H1 (cell line): ENCODE data around the gene CRCP. TPM values are rescaled to one million over a fixed set of nuclear protein-coding genes. Genes with fewer than 3 reads are reported as not detected.

Experiments
- CTCF ChIA-PET: fragments of 300-600 bp; sonication (Branson Sonifier 250); formaldehyde crosslinking; loops from one replicate; lab custom pipeline; 2021; ENCODE audit not compliant: partially characterized antibody; lab: Charles Lee
- POLR2A ChIA-PET: fragments of 300-600 bp; sonication (Branson Sonifier 250); formaldehyde crosslinking; loops from one replicate; lab custom pipeline; 2021; ENCODE audit warnings: inconsistent platforms; ENCODE audit not compliant: partially characterized antibody; lab: Charles Lee
- DNase-seq, 2 experiments: peaks; one replicate each; pipeline versions ENCODE4 v3.0.0 to v3.0.0-alpha.2; 2010 to 2022; ENCODE audit warnings: low spot score in 2 of 2, low read depth in 1 of 2, mixed read lengths in 1 of 2
- FAIRE-seq: peaks from 2 replicates; lab custom pipeline; 2011; peaks lifted over from hg19 to GRCh38; lab: Jason Lieb, UNC
- H2AFZ ChIP-seq: 2 replicates; pipeline ENCODE4 v1.8.1; 2012; ENCODE audit warnings: low read length, inconsistent platforms
- H2AK5ac ChIP-seq: 2 replicates; pipeline ENCODE4 v1.6.1; 2013; ENCODE audit warnings: low read depth, low read length
- H2BK120ac ChIP-seq: replicated peaks from 2 replicates; pipeline ENCODE3; 2013; ENCODE audit warnings: low read depth, low read length, inconsistent platforms
- H2BK12ac ChIP-seq: 2 replicates; pipeline ENCODE4 v1.6.1; 2013; ENCODE audit warnings: low read depth, low read length
- H2BK15ac ChIP-seq: 2 replicates; pipeline ENCODE4 v1.6.1; 2013; ENCODE audit warnings: low read length
- H2BK20ac ChIP-seq: 2 replicates; pipeline ENCODE4 v1.6.1; 2013; ENCODE audit warnings: low read length
- H2BK5ac ChIP-seq: 2 replicates; pipeline ENCODE4 v1.6.1; 2013; ENCODE audit warnings: low read depth, low read length
- H3K14ac ChIP-seq: 2 replicates; pipeline ENCODE4 v1.6.1; 2013; ENCODE audit warnings: inconsistent platforms; ENCODE audit not compliant: insufficient read length
- H3K18ac ChIP-seq: 2 replicates; pipeline ENCODE4 v1.6.1; 2013; ENCODE audit warnings: low read length; ENCODE audit errors: extremely low read depth
- H3K23ac ChIP-seq: 2 replicates; pipeline ENCODE4 v1.6.1; 2013; ENCODE audit warnings: inconsistent platforms; ENCODE audit not compliant: insufficient read length
- H3K23me2 ChIP-seq: 2 replicates; pipeline ENCODE4 v1.6.1; 2013; ENCODE audit warnings: low read depth, low read length
- H3K27ac ChIP-seq: 2 replicates; pipeline ENCODE4 v1.6.1; 2011; ENCODE audit warnings: low read depth, low read length, inconsistent platforms
- H3K27me3 ChIP-seq, 4 experiments: replicated peaks in 1 of 4; 1 replicate in 1 of 4; 2 replicates in 3 of 4; pipeline versions ENCODE4 v1.6.1 to v1.8.1; 2011 to 2013; ENCODE audit warnings: low read length in 3 of 4, mild to moderate bottlenecking in 3 of 4, inconsistent platforms in 2 of 4, mixed read lengths in 2 of 4, moderate library complexity in 1 of 4; ENCODE audit not compliant: control insufficient read depth in 3 of 4, insufficient read depth in 3 of 4; ENCODE audit errors: extremely low read depth in 1 of 4
- H3K36me3 ChIP-seq, 4 experiments: 2 replicates each; pipeline versions ENCODE4 v1.6.1 to v1.8.1; 2011 to 2013; ENCODE audit warnings: mild to moderate bottlenecking in 4 of 4, low read length in 3 of 4, moderate library complexity in 2 of 4, control low read depth in 1 of 4, inconsistent platforms in 1 of 4; ENCODE audit not compliant: insufficient read depth in 4 of 4, control insufficient read depth in 2 of 4
- H3K4ac ChIP-seq: replicated peaks from 2 replicates; pipeline ENCODE3; 2013; ENCODE audit warnings: low read length, low read depth, mixed read lengths, inconsistent platforms; ENCODE audit not compliant: insufficient read length
- H3K4me1 ChIP-seq, 4 experiments: replicated peaks in 1 of 4; 1 replicate in 1 of 4; 2 replicates in 3 of 4; pipeline versions ENCODE4 v1.6.1 to v1.8.1; 2011 to 2013; ENCODE audit warnings: low read length in 3 of 4, inconsistent platforms in 2 of 4, mixed read lengths in 1 of 4; ENCODE audit not compliant: insufficient read depth in 4 of 4, control insufficient read depth in 3 of 4
- H3K4me2 ChIP-seq, 2 experiments: 2 replicates each; pipeline versions ENCODE4 v1.6.1 to v1.8.1; 2011 to 2013; ENCODE audit warnings: low read depth in 2 of 2, low read length in 2 of 2, control low read depth in 1 of 2, inconsistent platforms in 1 of 2, mild to moderate bottlenecking in 1 of 2; ENCODE audit not compliant: insufficient read depth in 1 of 2
- H3K4me3 ChIP-seq, 4 experiments: fragments of 200-600, 300-600 bp in 1 of 4; sonication (generic), shearing (Covaris generic), sonication (Bioruptor Twin) in 1 of 4; 2 replicates each; pipeline versions ENCODE4 v1.5.1 to v1.8.1; 2011 to 2016; ENCODE audit warnings: low read length in 4 of 4, low read depth in 3 of 4, control low read depth in 2 of 4, inconsistent platforms in 2 of 4, mild to moderate bottlenecking in 2 of 4, mixed read lengths in 1 of 4, moderate library complexity in 1 of 4; ENCODE audit not compliant: insufficient read depth in 2 of 4; ENCODE audit errors: extremely low read depth in 1 of 4
- H3K56ac ChIP-seq: replicated peaks from 2 replicates; pipeline ENCODE3; 2013; ENCODE audit warnings: low read depth, mild to moderate bottlenecking, mixed read lengths, low read length, inconsistent platforms; ENCODE audit not compliant: insufficient read length
- H3K79me1 ChIP-seq: 2 replicates; pipeline ENCODE4 v1.6.1; 2013; ENCODE audit warnings: low read depth, low read length, control low read depth
- H3K79me2 ChIP-seq, 2 experiments: 2 replicates each; pipeline versions ENCODE4 v1.6.1 to v1.8.1; 2012 to 2013; ENCODE audit warnings: low read length in 2 of 2, mild to moderate bottlenecking in 2 of 2, inconsistent platforms in 1 of 2; ENCODE audit not compliant: insufficient read depth in 2 of 2, control insufficient read depth in 1 of 2
- H3K9ac ChIP-seq, 4 experiments: replicated peaks in 1 of 4; 1 replicate in 1 of 4; 2 replicates in 3 of 4; pipeline versions ENCODE4 v1.6.1 to v1.8.1; 2011 to 2013; ENCODE audit warnings: low read depth in 3 of 4, low read length in 3 of 4, control low read depth in 2 of 4, mild to moderate bottlenecking in 2 of 4, moderate library complexity in 2 of 4, inconsistent platforms in 1 of 4; ENCODE audit errors: extremely low read depth in 1 of 4
- H3K9me3 ChIP-seq, 2 experiments: 2 replicates each; pipeline versions ENCODE4 v1.6.1 to v1.8.1; 2012 to 2013; ENCODE audit warnings: mild to moderate bottlenecking in 2 of 2, moderate library complexity in 2 of 2, control low read depth in 1 of 2, inconsistent platforms in 1 of 2, low read depth in 1 of 2, low read length in 1 of 2, mixed read lengths in 1 of 2; ENCODE audit not compliant: insufficient read depth in 2 of 2
- H4K20me1 ChIP-seq, 2 experiments: replicated peaks in 1 of 2; 2 replicates each; pipeline versions ENCODE3 to v1.8.1; 2011 to 2013; ENCODE audit warnings: inconsistent platforms in 2 of 2, low read length in 2 of 2, mild to moderate bottlenecking in 1 of 2; ENCODE audit not compliant: insufficient read depth in 2 of 2, control insufficient read depth in 1 of 2
- H4K5ac ChIP-seq: 2 replicates; pipeline ENCODE4 v1.6.1; 2013; ENCODE audit warnings: low read length, low read depth, mixed read lengths, inconsistent platforms; ENCODE audit not compliant: insufficient read length
- H4K8ac ChIP-seq: 2 replicates; pipeline ENCODE4 v1.8.0; 2013; ENCODE audit warnings: mild to moderate bottlenecking, moderate library complexity, low read length, inconsistent platforms; ENCODE audit not compliant: insufficient read depth; ENCODE audit errors: extremely low read depth
- H4K91ac ChIP-seq: replicated peaks from 2 replicates; pipeline ENCODE3; 2013; ENCODE audit warnings: low read length, mixed read lengths, inconsistent platforms; ENCODE audit not compliant: insufficient read length
- BRCA1 ChIP-seq: IDR thresholded peaks from 2 replicates; pipeline ENCODE4 v1.6.1; 2012; ENCODE audit warnings: low read depth, low read length, improper control_type of control experiment
- CHD1 ChIP-seq: IDR thresholded peaks from 2 replicates; pipeline ENCODE4 v1.6.1; 2012; ENCODE audit warnings: low read depth, low read length, improper control_type of control experiment
- KDM5A ChIP-seq: fragments of 200-600 bp; IDR thresholded peaks from 2 replicates; pipeline ENCODE4 v1.7.1; 2012; ENCODE audit warnings: mild to moderate bottlenecking, low read length, inconsistent platforms, mixed read lengths
- POU5F1 ChIP-seq: IDR thresholded peaks from 2 replicates; pipeline ENCODE4 v1.6.1; 2011; ENCODE audit warnings: low read depth, mild to moderate bottlenecking, low read length, moderate library complexity
- RAD21 ChIP-seq, 2 experiments: IDR thresholded peaks in 1 of 2; conservative IDR thresholded peaks in 1 of 2; 2 replicates each; pipeline ENCODE4 v1.6.1; 2011; ENCODE audit warnings: low read depth in 2 of 2, low read length in 2 of 2, improper control_type of control experiment in 1 of 2, inconsistent platforms in 1 of 2, mild to moderate bottlenecking in 1 of 2, moderate library complexity in 1 of 2
- SP2 ChIP-seq: IDR thresholded peaks from 2 replicates; pipeline ENCODE4 v1.6.1; 2012; ENCODE audit warnings: mild to moderate bottlenecking, low read length, inconsistent platforms
- TBP ChIP-seq: IDR thresholded peaks from 2 replicates; pipeline ENCODE4 v1.6.1; 2011; ENCODE audit warnings: low read depth, low read length, improper control_type of control experiment
- YY1 ChIP-seq: IDR thresholded peaks from 2 replicates; pipeline ENCODE4 v1.6.1; 2011; ENCODE audit warnings: low read depth, mild to moderate bottlenecking, low read length
- WGBS, 2 experiments: shearing (Covaris generic) in 1 of 2; methylation state at CpG; one replicate each; pipeline versions ENCODE4 v1.1.6 to v1.1.7; 2013 to 2015; ENCODE audit warnings: low lambda C conversion rate in 2 of 2, mixed read lengths in 2 of 2, inconsistent platforms in 1 of 2, low coverage in 1 of 2, missing lambda C conversion rate in 1 of 2; ENCODE audit not compliant: insufficient replicate concordance in 2 of 2, insufficient coverage in 1 of 2, insufficient read length in 1 of 2; ENCODE audit errors: extremely low coverage in 1 of 2, missing lambda C conversion rate in 1 of 2; 5-methylcytosine and 5-hydroxymethylcytosine counted together
- polyA plus RNA-seq, 7 experiments: library from polyadenylated mRNA; depleted of rRNA in 3 of 7; stranded (reverse) in 5 of 7; unstranded in 2 of 7; fragments of >200 nt in 5 of 7; fragments of 200-250 nt in 2 of 7; gene quantifications; 1 replicate in 5 of 7; 2 replicates in 1 of 7; 4 replicates in 1 of 7; pipeline versions ENCODE4 v1.2.1 to v1.2.3, GENCODE V29; 2011 to 2013; ENCODE audit warnings: missing spikeins in 2 of 7, mixed read lengths in 2 of 7
- total RNA-seq: library from RNA; stranded (reverse); fragmentation: NEBNext Ultra II Directional; extraction: Animal tissue kit (Norgen Biotek cat#: 25700); gene quantifications from 2 replicates; pipeline ENCODE4 v1.2.1, GENCODE V29; 2021

Gene CRCP
- total and polyA plus RNA-seq, 2 of the 8 experiments (the other 6 are each of a cell fraction or from before 2014, with no cell fraction given): 15.0 to 29.3 TPM

GRCh38 chr7:66119245-66119850, 4.7 kb downstream of the CRCP start:
- Histone ChIP-seq H3K4me3 (no peak overlapping the region), H4K20me1 (no peaks in the 10 kb centered on the region), H3K79me2 (peaks cover 17 to 73% of the 10 kb centered on the region in 2 experiments), H2BK20ac (no peak overlapping the region), H3K36me3 (no peaks in the 10 kb centered on the region), H3K23ac (no peak overlapping the region), H2BK15ac (no peak overlapping the region), H3K18ac (no peak overlapping the region), H4K5ac (no peak overlapping the region), H3K79me1 (peaks cover 4% of the 10 kb centered on the region; the same call in 1 of the 2 replicates), H3K4me1 (peaks cover 0 to 6% (median under 1%) of the 10 kb centered on the region in 4 experiments; a peak in 2 of 7 replicates), H3K56ac (no peak overlapping the region), H3K9ac (no peak overlapping the region), H2AK5ac (no peak overlapping the region), H2AFZ (no peak overlapping the region), H3K4ac (no peak overlapping the region), H3K14ac (no peak overlapping the region), H3K27me3 (no peaks in the 10 kb centered on the region), H2BK5ac (no peak overlapping the region), H3K9me3 (no peaks in the 10 kb centered on the region), H2BK120ac (no peak overlapping the region), H3K4me2 (no peak overlapping the region), H4K91ac (no peak overlapping the region), H4K8ac (no peak overlapping the region), H2BK12ac (no peak overlapping the region), H3K27ac (no peak overlapping the region), H3K23me2 (peaks cover 3% of the 10 kb centered on the region; the same call in 1 of the 2 replicates)
- 94% methylated on average over 4 of the region's 4 CpGs; no CpG with 5 or more reads in 1 of the 2 experiments for WGBS, 2 experiments
- DNase-seq (no peak), FAIRE-seq (no peak)
- CTCF ChIA-PET: no interaction called here
- no peak for TF ChIP-seq RAD21 (IDR thresholded peaks at IDR 0.05 in 1 of 2, conservative IDR thresholded peaks at IDR 0.05 in 1 of 2; ENCODE audit: low read depth in 2 of 2, low read length in 2 of 2)
- TF ChIP-seq POU5F1: no peak
- no peak for TF ChIP-seq SP2
- no peak for TF ChIP-seq BRCA1
- no peak for TF ChIP-seq TBP
- TF ChIP-seq YY1: no peak
- TF ChIP-seq CHD1: no peak
- TF ChIP-seq KDM5A: no peak
- POLR2A ChIA-PET: interaction anchor here (0.9 to 1.1 kb wide), 3 partner anchors 9 to 10 kb away, joined by 3 read pairs; no protein-coding TSS in a partner anchor
